Endothelial cell of umbilical vein (primary cell): ENCODE measurements around the gene SAMD10. TPM values are rescaled to one million over a fixed set of nuclear protein-coding genes. Genes with fewer than 3 reads are reported as not detected.
"Not testable (repeated sequence)": the region's sequence is repeated elsewhere in the genome, so short reads cannot be mapped to it uniquely, and the experiment has no call there.

Experiments used
- BruUV-seq: library from RNA; stranded (reverse); fragments of 400-500 nt; replicated peaks from 2 replicates; lab custom pipeline; 2021; lab: Mats Ljungman, UMichigan
- CTCF ChIA-PET: fragments of 300-600, 350-600 bp; sonication (Branson Sonifier 250); formaldehyde crosslinking; loops from one replicate; lab custom pipeline; 2021; ENCODE audit warnings: antibody characterized with exemption, inconsistent platforms; lab: Charles Lee
- POLR2A ChIA-PET: fragments of 300-600, 350-600 bp; sonication (Branson Sonifier 250); formaldehyde crosslinking; loops from one replicate; lab custom pipeline; 2021; ENCODE audit warnings: antibody characterized with exemption, inconsistent platforms; lab: Charles Lee
- DNase-seq: peaks from one replicate; pipeline ENCODE4 v3.0.0-alpha.2; 2011; ENCODE audit warnings: low read depth, low spot score
- FAIRE-seq: peaks from 2 replicates; lab custom pipeline; 2011; peaks lifted over from hg19 to GRCh38; lab: Jason Lieb, UNC
- H2AFZ ChIP-seq: 2 replicates; pipeline ENCODE4 v1.6.0; 2012; ENCODE audit warnings: low read depth, low read length, control low read depth, inconsistent platforms
- H3K27ac ChIP-seq: 2 replicates; pipeline ENCODE4 v1.5.1; 2011; ENCODE audit warnings: low read depth, mild to moderate bottlenecking, control low read depth, low read length, moderate library complexity; ENCODE audit not compliant: insufficient read depth
- H3K27me3 ChIP-seq, 2 experiments: 2 replicates each; pipeline versions ENCODE4 v1.6.0 to v1.6.1; 2011; ENCODE audit warnings: low read length in 2 of 2, mixed read lengths in 1 of 2; ENCODE audit not compliant: control insufficient read depth in 2 of 2, insufficient read depth in 2 of 2
- H3K36me3 ChIP-seq, 2 experiments: 2 replicates in 1 of 2; 3 replicates in 1 of 2; pipeline ENCODE4 v1.5.1; 2011; ENCODE audit warnings: low read length in 2 of 2, mild to moderate bottlenecking in 1 of 2, moderate library complexity in 1 of 2; ENCODE audit not compliant: control insufficient read depth in 2 of 2, insufficient read depth in 2 of 2; ENCODE audit errors: extremely low read depth in 1 of 2
- H3K4me1 ChIP-seq: 3 replicates; pipeline ENCODE4 v1.5.1; 2011; ENCODE audit warnings: mild to moderate bottlenecking, low read length; ENCODE audit not compliant: control insufficient read depth, insufficient read depth; ENCODE audit errors: extremely low read depth
- H3K4me2 ChIP-seq: 2 replicates; pipeline ENCODE4 v1.6.1; 2011; ENCODE audit warnings: low read length, control low read depth, mixed read lengths; ENCODE audit not compliant: insufficient read depth
- H3K4me3 ChIP-seq, 3 experiments: fragments of 200-600 bp in 1 of 3; sonication (generic), shearing (Covaris generic) in 1 of 3; replicated peaks in 1 of 3; 2 replicates each; pipeline ENCODE4 v1.5.1; 2011 to 2016; ENCODE audit warnings: control low read depth in 3 of 3, low read length in 3 of 3, mild to moderate bottlenecking in 2 of 3, inconsistent platforms in 1 of 3, low read depth in 1 of 3, moderate library complexity in 1 of 3; ENCODE audit not compliant: insufficient read depth in 1 of 3
- H3K79me2 ChIP-seq: 2 replicates; pipeline ENCODE4 v1.6.0; 2012; ENCODE audit warnings: low read length, inconsistent platforms; ENCODE audit not compliant: control insufficient read depth, insufficient read depth
- H3K9ac ChIP-seq: replicated peaks from 2 replicates; pipeline ENCODE3; 2011; ENCODE audit warnings: low read length, control low read depth; ENCODE audit not compliant: insufficient read depth; ENCODE audit errors: extremely low read depth
- H3K9me1 ChIP-seq: replicated peaks from 3 replicates; pipeline ENCODE4 v1.6.0; 2011; ENCODE audit warnings: mild to moderate bottlenecking, low read length; ENCODE audit not compliant: control insufficient read depth, insufficient read depth; ENCODE audit errors: extremely low read depth
- H3K9me3 ChIP-seq: replicated peaks from 2 replicates; pipeline ENCODE4 v1.5.1; 2012; ENCODE audit warnings: low read length, inconsistent platforms; ENCODE audit not compliant: control insufficient read depth, insufficient read depth
- H4K20me1 ChIP-seq: replicated peaks from 2 replicates; pipeline ENCODE3; 2011; ENCODE audit warnings: mild to moderate bottlenecking, low read length; ENCODE audit not compliant: control insufficient read depth, insufficient read depth; ENCODE audit errors: extremely low read depth
- CTCF ChIP-seq, 2 donors: IDR thresholded peaks; 1 replicate in 1 of 2; 2 replicates in 1 of 2; pipeline ENCODE4 v1.5.1; 2011; ENCODE audit warnings: low read length in 2 of 2, mild to moderate bottlenecking in 2 of 2, moderate library complexity in 2 of 2, control low read depth in 1 of 2, inconsistent platforms in 1 of 2, low read depth in 1 of 2; ENCODE audit not compliant: insufficient read depth in 1 of 2; ENCODE audit errors: extremely low read depth in 1 of 2
- GATA2 ChIP-seq: IDR thresholded peaks from 2 replicates; pipeline ENCODE4 v1.7.0; 2011; ENCODE audit warnings: low read depth, mild to moderate bottlenecking, moderate library complexity, mixed read lengths, low read length; ENCODE audit not compliant: insufficient read length, insufficient read depth
- JUN ChIP-seq: IDR thresholded peaks from 2 replicates; pipeline ENCODE4 v1.6.1; 2011; ENCODE audit warnings: borderline replicate concordance, low read depth; ENCODE audit not compliant: insufficient read length, insufficient read depth
- POLR2A ChIP-seq: IDR thresholded peaks from 2 replicates; pipeline ENCODE4 v1.6.1; 2012; ENCODE audit warnings: low read depth, mild to moderate bottlenecking, control low read depth, low read length
- dilution Hi-C: fragments of 300-500 bp; cut with MboI; formaldehyde crosslinking; loops from one replicate; pipeline ENCODE4 v1.15.0; 2019; ENCODE audit warnings: low sequenced_read_pairs; ENCODE audit not compliant: extremely low pct_ligation_motif_present
- intact Hi-C: fragments of 100-400 bp; cut with micrococcal nuclease; formaldehyde crosslinking; loops from one replicate; pipeline ENCODE4 v1.10.0; 2022
- polyA plus RNA-seq, 4 experiments: library from polyadenylated mRNA; depleted of rRNA in 3 of 4; stranded (reverse) in 3 of 4; unstranded in 1 of 4; fragments of >200 nt; gene quantifications; 2 replicates each; pipeline versions ENCODE4 v1.2.1 to v1.2.3, GENCODE V29; 2011 to 2012; ENCODE audit warnings: missing spikeins in 1 of 4
- total RNA-seq: library from RNA; stranded (reverse); gene quantifications from 2 replicates; pipeline ENCODE4 v1.2.3, GENCODE V29; 2021

SAMD10 gene
- total and polyA plus RNA-seq, 2 donors (not counting 3 experiments of a cell fraction or from before 2014, with no cell fraction given) = 4.7 to 5.3 TPM

- CTCF ChIA-PET = interaction anchor here (1.6 kb wide), 1 partner anchor 439 kb away, joined by 9 read pairs; the partner anchor contains the start of gene PTK6
Observed at GRCh38 chr20:63976980-63977738, 2.3 kb downstream of the SAMD10 start.

GRCh38 chr20:63976511-63976910 is 2.9 kb downstream of the SAMD10 start:
- DNase-seq, H4K20me1 ChIP-seq, H3K27me3 ChIP-seq, H3K9ac ChIP-seq, H3K9me1 ChIP-seq, H3K27ac ChIP-seq, BruUV-seq, FAIRE-seq, H3K9me3 ChIP-seq, H3K79me2 ChIP-seq, dilution Hi-C loops, intact Hi-C loops, H3K4me2 ChIP-seq, H3K36me3 ChIP-seq, H3K4me3 ChIP-seq, H2AFZ ChIP-seq: not testable (repeated sequence)
- H3K4me1 ChIP-seq = peaks cover 29% of the 10 kb centered on the region
- ChIA-PET POLR2A (interaction anchor here (1.4 kb wide), 1 partner anchor 86 kb away, joined by 3 read pairs; the partner anchor contains the start of gene TCEA2), CTCF (interaction anchor here (3.3 kb wide), 1 partner anchor 439 kb away, joined by 89 read pairs; the partner anchor contains the start of gene PTK6)

More at GRCh38 chr20:63976980-63977738, 2.3 kb downstream of the SAMD10 start:
- Histone ChIP-seq H3K27ac (no peak overlapping the region), H3K79me2 (peaks cover 6% of the 10 kb centered on the region), H3K36me3 (no peaks in the 10 kb centered on the region), H3K4me1 (peaks cover 30% of the 10 kb centered on the region), H3K9me1 (no peaks in the 10 kb centered on the region), H3K4me3 (no peak overlapping the region), H3K4me2 (no peak overlapping the region), H3K9me3 (no peaks in the 10 kb centered on the region), H3K9ac (no peak overlapping the region), H4K20me1 (no peaks in the 10 kb centered on the region), H3K27me3 (no peaks in the 10 kb centered on the region), H2AFZ (no peak overlapping the region)
- FAIRE-seq = no peak
- no peak for DNase-seq
- POLR2A ChIA-PET = no interaction called here
- dilution Hi-C loops = no loop called here
- TF ChIP-seq POLR2A (no peak), CTCF (IDR thresholded peaks at IDR 0.05; ENCODE audit: extremely low read depth in 1 of 2, insufficient read depth in 1 of 2, low read depth in 1 of 2, low read length in 2 of 2) (no peak), JUN (no peak), GATA2 (no peak)
- intact Hi-C loops = no loop called here
- no TSS peak for BruUV-seq
